Chondrocyte (in vitro differentiated cells): Measurements from ENCODE around the gene AHRR. TPM values are rescaled to one million over a fixed set of nuclear protein-coding genes. Genes with fewer than 3 reads are reported as not detected.
A peak's percentile ranks its signal among the peaks of the same experiment; 100 is the strongest.

ENCODE experiments used
- DNase-seq: peaks from one replicate; pipeline ENCODE4 v3.0.0; 2021; ENCODE audit warnings: mixed read lengths, low spot score
- H3K27ac Mint-ChIP-seq: one replicate; pipeline ENCODE4 v1.8.0; 2021; ENCODE audit warnings: mild to moderate bottlenecking, moderate library complexity, mixed read lengths; ENCODE audit not compliant: unreplicated experiment
- H3K27me3 Mint-ChIP-seq: 2 replicates; pipeline ENCODE4 v1.8.0; 2021; ENCODE audit warnings: low read depth, mixed read lengths
- H3K36me3 Mint-ChIP-seq: 2 replicates; pipeline ENCODE4 v1.8.0; 2021; ENCODE audit warnings: low read depth, mixed read lengths
- H3K4me1 Mint-ChIP-seq: 2 replicates; pipeline ENCODE4 v1.8.0; 2021; ENCODE audit warnings: low read depth, mild to moderate bottlenecking, mixed read lengths
- H3K4me3 Mint-ChIP-seq: one replicate; pipeline ENCODE4 v1.8.0; 2021; ENCODE audit warnings: mild to moderate bottlenecking, moderate library complexity, mixed read lengths; ENCODE audit not compliant: unreplicated experiment
- H3K9me3 Mint-ChIP-seq: 2 replicates; pipeline ENCODE4 v1.8.0; 2021; ENCODE audit warnings: low read depth, mixed read lengths
- CTCF ChIP-seq: fragments of 200-600 bp; sonication (generic); IDR thresholded peaks from 2 replicates; pipeline ENCODE4 v1.5.0; 2021; ENCODE audit warnings: antibody characterized with exemption, mild to moderate bottlenecking, moderate library complexity
- total RNA-seq: library from RNA; stranded (reverse); gene quantifications from 3 replicates; pipeline ENCODE4 v1.2.1, GENCODE V29; 2021

AHRR gene
- total RNA-seq, 1 donor from 2014 or later: 17.3 TPM

DNA sequence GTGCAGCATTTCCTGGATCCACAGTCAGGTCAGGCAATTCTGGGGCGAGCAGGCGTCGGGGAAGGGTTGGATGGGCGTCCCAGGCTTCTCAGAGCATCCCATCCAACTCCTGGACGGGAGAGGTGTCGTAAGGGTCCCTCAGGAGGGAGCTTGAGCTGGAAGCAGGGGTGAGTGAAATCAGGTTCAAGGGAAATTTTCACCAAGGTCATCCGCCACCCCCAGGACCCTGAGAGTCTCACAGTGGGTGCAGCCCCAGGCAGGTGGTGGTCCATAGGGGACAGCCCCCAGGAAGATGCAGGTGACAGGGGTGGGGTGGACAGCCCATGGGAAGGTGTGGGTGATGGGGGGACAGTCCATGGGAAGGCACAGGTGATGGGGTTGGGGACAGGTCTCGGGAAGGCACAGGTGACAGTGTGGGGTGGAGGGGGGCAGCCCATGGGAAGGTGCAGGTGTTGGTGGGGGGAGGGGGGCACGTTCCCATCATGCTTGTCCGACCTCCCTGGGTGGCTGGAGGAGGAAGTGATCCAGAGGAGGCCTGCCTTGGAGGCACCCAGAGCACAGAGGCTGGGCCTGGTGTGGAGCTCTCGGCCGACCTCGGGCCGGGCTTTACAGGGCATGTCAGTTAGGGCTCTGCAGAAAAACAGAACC is 48.9 kb downstream of the AHRR start:
- H3K4me1 Mint-ChIP-seq: peaks cover 44% of the 10 kb centered on the region
- no peak overlapping the region for H3K4me3 Mint-ChIP-seq
- TF ChIP-seq CTCF: no peak
- H3K27me3 Mint-ChIP-seq: no peaks in the 10 kb centered on the region
- H3K27ac Mint-ChIP-seq: no peak overlapping the region
- peaks cover 4% of the 10 kb centered on the region for H3K9me3 Mint-ChIP-seq
- peaks cover 4% of the 10 kb centered on the region for H3K36me3 Mint-ChIP-seq
- peak; percentile 41 for DNase-seq

DNA sequence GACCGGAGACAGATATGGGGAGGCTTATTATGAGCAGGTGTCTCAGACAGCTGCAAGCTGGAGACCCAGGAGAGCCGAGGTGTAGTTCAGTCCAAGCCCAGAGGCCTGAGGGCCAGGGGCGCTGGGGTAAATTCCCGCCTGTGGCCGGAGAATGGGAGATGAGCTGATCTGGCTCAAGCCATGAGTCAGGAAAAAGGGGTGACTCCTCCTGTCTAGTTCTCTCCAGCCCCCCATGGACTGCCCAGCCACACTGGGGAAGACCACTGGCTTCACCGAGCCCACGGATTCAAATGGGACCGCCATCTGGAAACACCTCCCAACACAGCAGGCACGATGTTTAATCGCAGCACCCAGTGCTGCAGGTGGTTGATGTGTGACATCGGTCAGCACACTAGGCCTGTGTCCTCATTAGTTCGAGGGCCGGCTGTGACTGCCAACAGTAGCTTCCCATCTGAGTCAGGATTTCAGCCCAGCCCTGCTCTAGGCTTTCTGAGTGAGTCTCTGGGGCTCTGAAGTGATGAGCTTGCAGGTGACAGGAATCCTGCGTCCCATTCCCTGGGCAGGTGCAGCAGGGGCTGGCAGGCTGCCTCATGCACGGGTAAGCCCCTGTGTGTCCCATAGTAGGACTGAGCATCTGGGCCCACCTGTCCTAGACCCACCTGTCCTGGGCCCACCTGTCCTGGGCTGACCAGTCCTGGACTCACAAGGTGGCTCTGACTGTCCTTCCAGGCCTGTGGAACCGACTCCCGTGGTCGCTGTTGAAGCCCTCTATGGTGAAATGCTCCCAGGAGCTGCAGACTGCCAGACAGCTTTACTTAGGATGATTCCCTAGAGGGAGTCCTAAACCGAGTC is 49.7 kb downstream of the AHRR start:
- peak; percentile 71 for DNase-seq
- Mint-ChIP-seq H3K9me3 (no peaks in the 10 kb centered on the region), H3K27me3 (no peaks in the 10 kb centered on the region), H3K36me3 (peaks cover 3% of the 10 kb centered on the region), H3K4me3 (no peak overlapping the region), H3K4me1 (peaks cover 44% of the 10 kb centered on the region), H3K27ac (peak overlapping the region; percentile 46)
- no peak for TF ChIP-seq CTCF

DNA sequence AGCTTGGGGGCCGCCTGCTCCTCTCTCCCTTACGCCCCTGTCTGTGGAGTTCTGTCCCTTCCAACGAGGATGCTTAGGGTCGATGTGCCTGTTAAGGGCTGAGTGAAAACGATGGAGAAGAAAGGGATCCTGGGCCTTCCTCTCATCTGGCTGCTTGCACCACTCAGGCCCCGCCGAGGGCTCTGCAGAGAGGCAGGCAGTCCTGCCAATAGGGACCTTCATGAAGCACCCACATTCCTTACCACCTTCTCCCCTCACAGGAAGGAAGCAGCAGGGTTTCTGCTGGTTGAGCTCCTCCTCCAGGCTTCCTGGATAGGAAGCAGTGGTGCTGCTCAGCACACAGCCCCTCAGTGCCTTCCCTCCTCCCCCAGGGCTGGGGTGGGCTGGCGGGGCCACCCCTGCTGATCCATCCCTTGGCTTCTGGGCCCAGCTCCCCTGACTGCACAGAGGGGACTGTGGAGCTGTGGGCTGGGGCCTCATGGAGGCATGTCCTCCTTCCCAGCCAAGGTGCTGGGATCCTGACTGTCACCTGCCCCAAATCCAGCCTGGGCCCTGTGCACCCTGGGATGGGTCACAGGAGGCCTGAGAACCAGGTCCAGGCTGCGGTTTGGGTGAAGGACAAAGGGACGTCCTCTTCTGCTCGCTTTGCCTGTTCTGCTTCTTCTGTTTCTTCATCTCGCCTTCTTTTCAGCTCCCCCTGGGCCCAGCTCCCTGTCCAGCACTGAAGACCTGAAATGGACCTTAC is 50.5 kb downstream of the AHRR start:
- no peak for TF ChIP-seq CTCF
- Mint-ChIP-seq H3K4me3 (no peak overlapping the region), H3K36me3 (peaks cover 2% of the 10 kb centered on the region), H3K27ac (peak overlapping the region; percentile 46), H3K27me3 (no peaks in the 10 kb centered on the region), H3K4me1 (peaks cover 44% of the 10 kb centered on the region), H3K9me3 (no peaks in the 10 kb centered on the region)
- DNase-seq: peak; percentile 68

- H3K4me1 Mint-ChIP-seq: peaks cover 44% of the 10 kb centered on the region
- H3K36me3 Mint-ChIP-seq: peaks cover 2% of the 10 kb centered on the region
- peak overlapping the region; percentile 23 for H3K27ac Mint-ChIP-seq
- H3K9me3 Mint-ChIP-seq: no peaks in the 10 kb centered on the region
- no peaks in the 10 kb centered on the region for H3K27me3 Mint-ChIP-seq
- no peak for TF ChIP-seq CTCF
- DNase-seq: peak; percentile 89
- H3K4me3 Mint-ChIP-seq: no peak overlapping the region
These were observed 51.1 kb downstream of the AHRR start for GRCh38 chr5:372556-372995.
